IPS DF 19.7 (cell line): ENCODE measurements around the gene ASH1L.
"Not testable (repeated sequence)": the region's sequence is repeated elsewhere in the genome, so short reads cannot be mapped to it uniquely, and the experiment has no call there.

Experiments used
- DNase-seq: peaks from one replicate; pipeline ENCODE4 v3.0.0-alpha.2; 2013; ENCODE audit warnings: low read depth, low spot score

Gene ASH1L

DNA sequence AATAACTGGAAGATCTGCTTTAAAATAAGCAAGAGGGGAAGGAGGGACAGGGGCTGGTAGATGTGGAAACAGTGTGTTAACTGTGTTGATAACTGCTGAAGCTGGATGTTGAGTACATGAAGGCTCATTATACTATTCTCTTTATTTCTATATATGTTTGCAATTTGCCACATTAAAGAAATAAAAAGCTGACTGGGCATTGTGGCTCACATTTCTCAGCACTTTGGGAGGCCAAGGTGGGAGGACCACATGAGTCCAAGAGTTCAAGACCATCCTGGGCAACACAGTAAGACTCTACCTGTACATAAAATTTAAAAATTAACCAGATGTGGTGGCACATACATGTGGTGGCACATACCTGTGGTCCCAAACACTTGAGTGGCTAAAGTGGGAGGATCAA lies 6.7 kb downstream of the ASH1L start:
- DNase-seq, result no peak

DNA sequence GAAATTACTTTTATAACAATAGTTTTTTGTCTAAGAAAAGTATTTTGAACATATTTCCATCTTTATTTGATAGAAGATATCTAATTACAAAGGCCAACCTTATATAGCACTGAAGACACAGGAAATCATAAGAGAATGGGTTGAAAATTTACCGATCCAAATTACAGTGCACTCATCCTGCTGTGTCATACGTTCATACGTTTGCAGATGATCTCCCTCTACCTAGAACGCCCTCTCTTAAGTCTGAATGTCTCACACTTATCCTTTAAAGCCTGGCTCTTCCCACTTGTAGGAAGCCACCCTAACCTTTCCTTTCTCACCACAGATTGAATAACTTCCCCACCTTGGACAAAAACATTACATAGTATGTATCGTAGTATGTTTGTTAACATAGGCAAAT lies 9.3 kb downstream of the ASH1L start:
- no peak for DNase-seq

DNA sequence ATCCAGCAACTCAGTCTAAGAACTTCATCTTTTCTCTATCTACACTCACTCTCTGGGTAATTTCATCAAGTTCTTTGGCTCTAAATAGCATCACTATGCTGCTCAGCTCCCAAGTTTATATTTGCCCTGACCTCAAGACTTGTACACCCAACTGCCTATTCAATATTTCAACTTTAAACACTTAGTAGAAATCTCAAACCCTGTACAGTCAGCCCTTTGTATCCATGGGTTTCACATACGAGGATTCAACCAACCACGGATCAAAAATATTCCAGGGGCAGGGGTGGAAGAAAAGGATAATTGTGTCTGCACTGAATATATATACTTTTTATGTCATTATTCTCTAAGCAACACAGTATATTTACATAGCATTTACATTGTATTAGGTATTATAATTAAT lies 13.9 kb downstream of the ASH1L start:
- no peak for DNase-seq

DNA sequence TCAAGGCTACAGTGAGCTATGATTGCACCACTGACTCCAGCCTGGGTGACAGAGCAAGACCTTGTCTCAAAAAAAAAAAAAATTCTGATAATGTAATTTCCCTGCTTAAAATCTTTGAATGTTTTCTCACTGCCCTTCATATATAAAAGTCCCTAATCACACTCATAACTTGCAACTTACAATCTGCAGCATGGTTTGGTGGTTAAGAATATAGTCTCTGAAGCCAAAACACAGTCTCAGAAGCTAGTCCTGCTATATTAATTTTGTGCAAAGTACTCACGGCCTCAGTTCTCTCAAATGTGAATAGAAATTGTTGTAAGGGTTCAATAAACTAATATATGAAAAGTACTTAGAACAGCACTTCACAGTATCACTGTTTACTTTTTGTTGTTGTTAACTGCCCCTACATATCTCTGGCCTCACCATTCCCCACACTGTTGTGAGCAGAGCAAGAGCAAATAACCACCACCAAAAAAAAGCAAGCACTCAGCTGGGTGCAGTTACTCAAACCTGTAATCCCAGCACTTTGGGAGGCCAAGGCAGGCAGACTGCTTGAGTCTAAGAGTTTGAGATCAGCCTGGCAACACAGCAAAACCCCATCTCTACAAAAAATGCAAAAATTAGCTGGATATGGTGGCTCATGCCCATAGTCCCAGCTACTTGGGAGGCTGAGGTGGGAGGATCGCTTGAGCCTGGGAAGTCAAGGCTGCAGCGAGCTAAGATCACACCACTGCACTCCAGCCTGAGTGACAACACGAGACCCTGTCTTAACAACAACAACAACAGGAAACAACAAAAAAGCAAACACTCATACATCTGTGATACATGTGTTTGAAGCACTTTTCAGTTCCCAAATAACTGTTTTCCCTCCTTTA lies 22.4 kb downstream of the ASH1L start:
- no peak for DNase-seq

DNA sequence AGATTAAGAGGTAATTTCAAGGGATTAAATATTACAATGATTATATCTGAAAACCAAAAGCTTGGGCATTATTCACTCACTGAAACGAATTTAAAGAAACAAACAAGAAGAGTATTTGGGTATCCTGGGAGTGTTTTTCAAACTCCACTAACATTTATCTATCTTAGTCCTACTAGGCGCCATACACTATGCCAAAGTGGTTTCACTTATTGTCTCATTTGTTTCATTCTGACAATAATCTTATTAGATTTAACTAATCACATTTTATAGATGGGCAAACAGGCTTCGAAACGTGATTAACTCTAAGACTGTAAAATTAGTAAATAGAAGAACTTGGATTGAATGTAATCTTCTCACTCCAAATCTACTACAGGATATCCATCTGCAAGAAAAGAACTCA lies 25.4 kb downstream of the ASH1L start:
- DNase-seq, result no peak

DNA sequence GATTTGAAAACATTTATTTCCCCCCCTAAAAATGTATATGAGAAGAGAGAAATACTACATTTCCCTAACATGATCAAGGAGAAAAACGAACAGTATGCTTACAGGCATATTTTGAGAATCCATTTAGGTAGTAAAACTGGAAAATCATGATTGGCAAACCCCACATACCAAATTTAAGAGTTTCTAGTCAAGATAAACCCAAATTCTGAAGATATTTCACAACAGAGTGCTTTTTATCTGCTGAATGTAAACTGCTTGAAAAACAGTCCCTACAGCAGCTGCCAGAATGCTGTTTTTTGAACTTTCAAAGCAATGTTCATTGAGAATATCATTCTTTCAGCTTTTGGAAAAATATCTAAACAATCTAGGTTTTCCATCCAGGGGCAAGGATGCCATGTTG lies 31.0 kb downstream of the ASH1L start:
- DNase-seq, result no peak

DNA sequence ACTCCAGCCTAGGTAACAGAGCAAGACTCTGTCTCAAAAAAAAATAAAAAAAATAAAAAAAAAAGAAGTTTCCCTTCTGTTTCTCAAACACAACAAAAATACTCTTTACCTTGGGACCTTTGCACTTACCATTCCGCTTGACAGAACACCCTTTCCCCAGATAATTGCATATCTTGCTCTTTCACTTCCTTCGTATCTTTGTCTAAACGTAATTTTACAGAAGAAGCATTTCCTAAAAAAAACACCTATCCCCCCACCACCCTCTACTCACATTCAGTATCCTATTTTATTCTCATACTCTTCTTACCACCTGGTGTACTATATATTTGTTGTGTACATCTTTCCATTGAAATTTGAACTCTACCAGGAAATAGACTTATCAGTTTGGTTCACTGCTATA lies 32.7 kb downstream of the ASH1L start:
- no peak for DNase-seq

DNA sequence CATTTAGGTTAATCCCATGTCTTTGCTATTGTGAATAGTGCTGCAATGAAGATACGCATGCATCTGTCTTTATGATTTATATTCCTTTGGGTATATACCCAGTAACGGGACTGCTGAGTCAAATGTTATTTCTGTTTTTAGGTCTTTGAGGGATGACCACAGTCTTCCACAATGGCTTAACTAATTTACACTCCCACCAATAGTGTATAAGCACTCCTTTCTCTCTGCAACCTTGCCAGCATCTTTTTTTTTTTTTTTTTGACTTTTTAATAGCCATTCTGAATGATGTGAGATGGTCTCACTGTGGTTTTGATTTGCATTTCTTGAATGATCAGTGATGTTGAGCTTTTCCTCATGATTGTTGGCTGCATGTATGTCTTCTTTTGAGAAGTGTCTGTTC lies 33.5 kb downstream of the ASH1L start:
- DNase-seq, result no peak

DNA sequence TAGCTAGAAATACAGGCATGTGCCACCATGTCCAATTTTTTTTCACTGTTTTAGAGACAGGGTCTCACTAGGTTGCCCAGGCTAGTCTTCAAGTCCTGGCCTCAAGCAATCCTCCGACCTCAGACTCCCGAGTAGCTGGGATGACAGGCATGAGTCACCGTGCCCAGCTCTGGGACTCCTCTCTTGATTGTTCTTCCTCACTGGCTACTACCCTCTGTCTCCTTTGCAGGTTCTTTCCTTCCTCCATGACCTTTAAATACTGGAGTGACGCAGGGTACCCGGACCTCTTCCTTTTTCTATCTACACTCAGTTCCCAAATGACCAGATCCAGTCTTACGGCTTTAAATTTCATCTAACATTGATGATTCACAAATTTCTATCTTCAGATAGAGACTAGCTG lies 34.9 kb downstream of the ASH1L start:
- DNase-seq, result no peak

DNA sequence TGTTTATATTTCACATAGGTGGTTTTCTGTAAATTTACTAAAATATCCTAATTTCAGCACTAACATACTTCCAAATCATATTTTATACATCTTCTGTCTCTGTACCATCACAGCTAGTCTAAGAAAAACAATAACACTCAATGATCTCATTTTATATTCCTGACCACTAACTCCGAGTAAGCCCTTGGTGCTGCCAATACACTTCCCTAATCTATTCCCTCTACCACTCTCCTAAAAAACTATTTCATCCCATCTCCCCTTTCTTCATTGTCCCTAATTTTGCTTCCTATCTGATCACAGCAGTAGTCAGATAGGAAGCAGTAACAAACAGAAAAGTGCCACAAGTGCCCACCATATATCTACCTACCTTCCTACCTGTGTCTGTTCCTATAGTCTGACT lies 36.2 kb downstream of the ASH1L start:
- DNase-seq, result no peak

DNA sequence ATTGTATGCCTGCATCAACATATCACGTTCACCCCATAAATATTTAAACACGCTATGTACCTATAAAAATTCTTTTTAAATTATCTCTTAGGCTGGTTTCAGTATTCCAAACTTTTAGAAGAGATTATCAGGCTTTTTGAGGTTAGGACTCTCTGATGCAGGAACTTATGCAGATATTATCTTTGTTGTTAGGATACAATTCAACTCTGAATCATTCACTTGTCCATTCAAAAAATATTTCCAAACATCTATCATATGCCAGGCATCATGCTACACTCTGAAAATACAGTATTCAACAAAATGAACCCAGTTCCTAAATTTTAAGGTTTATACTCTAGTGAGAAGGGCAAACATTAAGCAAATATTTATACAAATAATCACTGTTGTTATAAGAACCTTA lies 40.5 kb downstream of the ASH1L start:
- no peak for DNase-seq

DNA sequence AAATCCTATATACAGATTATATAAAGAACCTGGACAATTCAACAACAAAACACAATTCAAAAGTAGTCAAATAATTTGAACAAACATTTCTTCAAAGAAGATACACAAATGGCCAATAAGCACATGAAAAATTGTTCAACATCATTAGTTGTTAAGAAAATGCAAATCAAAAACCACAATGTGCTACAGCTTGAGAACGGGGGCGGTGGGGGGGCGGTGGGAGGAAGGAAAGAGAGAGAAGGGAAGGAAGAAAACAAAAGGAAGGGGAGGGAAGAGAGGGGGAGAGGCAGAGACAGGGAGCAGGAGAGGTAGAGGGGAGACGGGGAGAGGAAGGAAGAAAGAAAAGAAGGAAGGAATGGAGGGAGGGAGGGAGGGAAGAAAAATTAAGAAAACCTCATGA lies 44.1 kb downstream of the ASH1L start:
- DNase-seq, result no peak

DNA sequence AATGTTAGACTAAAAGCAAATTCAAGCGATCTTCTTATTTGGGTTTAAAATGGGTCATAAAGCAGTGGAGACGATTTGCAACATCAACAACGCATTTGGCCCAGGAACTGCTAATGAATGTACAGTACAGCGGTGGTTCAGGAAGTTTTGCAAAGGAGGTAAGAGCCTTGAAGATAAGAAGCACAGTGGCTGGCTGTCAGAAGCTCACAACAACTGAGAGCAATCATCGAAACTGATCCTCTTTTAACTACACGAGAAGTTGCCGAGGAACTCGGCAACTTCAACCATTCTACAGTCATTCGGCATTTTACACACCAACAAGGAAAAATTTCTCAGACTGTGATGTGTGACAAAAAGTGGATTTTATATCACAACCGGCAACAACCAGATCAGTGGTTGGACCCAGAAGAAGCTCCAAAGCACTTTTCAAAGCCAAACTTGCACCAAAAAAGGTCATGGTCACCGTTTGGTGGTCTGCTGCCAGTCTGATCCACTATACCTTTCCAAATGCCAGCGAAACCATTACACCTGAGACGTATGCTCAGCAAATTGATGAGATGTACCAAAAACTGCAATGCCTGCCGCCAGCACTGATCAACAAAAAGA lies 47.9 kb downstream of the ASH1L start:
- DNase-seq, result no peak

DNA sequence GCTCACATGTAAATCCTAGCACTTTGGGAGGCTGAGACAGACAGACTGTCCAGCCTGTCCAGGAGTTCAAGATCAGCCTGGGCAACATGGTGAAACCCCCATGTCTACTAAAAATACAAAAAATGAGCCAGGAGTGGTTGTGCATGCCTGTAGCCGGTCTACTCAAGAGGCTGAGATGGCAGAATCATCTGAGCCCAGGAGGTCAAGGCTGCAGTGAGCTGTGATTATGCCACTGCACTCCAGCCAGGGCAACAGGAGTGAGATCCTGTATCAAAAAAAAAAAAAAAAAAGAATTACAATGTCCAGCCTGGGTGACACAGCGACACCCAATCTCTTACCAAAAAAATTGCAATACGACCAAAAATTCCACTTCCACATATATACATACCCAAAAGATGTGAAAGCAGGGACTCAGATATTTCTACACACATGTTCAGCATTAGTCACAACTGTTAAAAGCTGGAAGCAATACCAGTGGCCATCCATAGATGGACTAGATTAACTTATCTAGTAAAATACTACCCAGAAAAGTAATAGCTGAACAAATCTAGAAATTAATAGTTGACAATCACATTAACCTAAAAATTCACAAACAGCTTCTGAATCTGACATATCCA lies 49.2 kb downstream of the ASH1L start:
- DNase-seq, result no peak

DNA sequence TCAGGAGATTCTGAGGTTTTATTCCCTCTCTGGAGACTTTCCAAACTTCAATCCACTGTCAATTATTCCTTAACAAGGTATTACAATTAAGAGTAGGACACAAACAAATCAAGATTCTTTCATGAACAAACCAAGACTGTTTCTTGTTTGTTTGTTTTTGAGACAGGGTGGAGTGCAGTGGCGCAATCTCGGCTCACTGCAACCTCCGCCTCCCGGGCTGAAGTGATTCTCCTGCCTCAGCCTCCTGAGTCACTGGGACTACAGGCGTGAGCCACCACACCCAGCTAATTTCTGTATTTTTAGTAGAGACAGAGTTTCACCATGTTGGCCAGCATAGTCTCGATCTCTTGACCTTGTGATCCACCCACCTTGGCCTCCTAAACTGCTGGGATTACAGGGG lies 51.2 kb downstream of the ASH1L start:
- not testable (repeated sequence) for DNase-seq

DNA sequence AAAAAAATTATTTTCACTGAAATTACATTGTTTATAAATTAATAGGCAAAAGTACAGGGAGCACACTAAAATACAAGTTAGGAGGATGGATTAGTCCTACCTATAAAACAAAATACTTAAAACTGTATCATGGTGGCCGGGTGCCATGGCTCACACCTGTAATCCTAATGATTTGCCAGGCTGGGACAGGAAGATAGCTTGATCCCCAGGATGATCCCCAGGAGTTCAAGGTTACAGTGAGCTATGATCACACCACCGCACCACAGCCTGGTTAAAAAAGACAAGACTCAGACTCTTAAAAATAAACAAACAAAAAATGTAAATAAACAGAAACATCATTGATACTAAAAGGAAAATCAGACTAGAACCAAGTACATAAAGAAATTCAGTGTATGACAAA lies 53.5 kb downstream of the ASH1L start:
- no peak for DNase-seq

DNA sequence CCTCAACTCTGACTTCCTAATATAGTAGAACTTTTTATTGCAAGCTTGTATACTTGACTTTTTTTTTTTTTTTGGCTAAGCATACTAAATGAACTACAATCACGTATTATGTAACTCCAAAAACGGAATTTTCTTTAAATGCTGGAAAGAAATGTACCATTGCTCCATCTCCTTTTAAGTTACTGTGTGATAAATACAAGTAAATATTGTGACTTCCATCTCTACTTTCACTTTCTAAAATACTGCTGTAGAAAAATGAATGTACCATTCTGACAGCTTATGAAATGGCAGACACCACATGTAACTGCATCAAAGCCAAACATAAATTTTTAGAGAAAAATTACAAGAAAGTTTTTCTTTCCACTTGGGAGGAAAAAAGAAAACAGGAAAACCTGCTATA lies 54.7 kb downstream of the ASH1L start:
- DNase-seq, result no peak

DNA sequence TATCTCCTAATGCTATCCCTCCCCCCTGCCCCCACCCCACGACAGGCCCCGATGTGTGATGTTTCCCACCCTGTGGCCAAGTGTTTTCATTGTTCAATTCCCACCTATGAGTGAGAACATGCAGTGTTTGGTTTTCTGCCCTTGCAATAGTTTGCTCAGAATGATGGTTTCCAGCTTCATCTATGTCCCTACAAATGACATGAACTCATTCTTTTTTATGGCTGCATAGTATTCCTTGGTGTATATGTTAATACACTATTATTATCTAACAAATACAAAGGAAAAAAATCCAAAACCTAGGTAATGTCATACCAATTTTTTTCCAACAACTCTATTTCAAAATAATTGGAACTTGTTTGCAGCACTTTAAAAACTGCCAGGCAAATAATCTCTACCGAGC lies 56.6 kb downstream of the ASH1L start:
- DNase-seq, result not testable (repeated sequence)

DNA sequence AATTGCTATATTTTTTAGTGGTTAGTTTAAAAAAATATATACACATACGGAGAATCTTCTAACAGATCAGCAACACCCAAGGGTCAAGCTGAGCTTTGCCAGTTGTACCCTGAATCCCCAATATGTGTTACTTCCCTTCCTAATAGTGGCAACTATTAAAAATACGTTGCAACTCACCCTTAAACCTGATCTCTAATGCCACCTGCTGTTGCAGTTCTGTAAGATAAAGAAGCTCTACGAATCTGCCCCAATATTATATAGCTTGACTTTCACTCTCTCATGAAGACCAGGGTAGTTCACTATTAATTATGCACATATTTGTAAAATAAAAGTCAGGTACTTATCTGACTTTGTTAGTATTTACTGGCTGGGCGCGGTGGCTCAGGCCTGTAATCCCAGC lies 58.4 kb downstream of the ASH1L start:
- no peak for DNase-seq

DNA sequence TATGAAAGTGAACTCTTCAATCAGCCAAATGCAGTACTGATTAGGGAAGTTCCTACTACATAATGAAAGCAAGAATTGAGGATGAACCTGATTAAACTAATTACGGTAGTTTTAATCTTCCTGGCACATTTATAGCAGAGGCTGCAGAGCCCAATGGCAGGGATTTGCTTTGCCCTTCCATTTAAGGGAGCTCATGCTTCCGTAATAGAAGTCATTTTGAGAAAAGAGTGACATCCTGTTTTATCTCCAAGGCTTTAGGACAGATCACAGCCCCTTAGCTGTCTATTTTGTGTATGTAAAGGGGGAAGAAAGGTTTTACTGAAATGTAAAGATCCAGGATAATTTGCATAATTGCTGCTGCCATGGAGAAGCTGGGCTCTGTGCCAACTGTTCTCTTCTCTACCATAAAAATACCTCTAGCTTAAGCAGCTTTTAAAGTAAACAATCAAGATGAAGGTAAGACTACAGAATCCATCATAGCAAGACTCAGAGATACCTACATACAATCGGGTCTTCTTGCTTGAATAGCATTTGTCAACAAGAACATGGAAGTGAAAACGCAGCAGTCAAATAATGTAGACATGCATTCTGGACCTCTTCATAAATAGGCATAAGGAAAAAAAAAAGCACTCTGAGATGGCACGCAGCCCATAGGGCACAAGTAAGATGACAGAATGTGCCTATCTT lies 62.5 kb downstream of the ASH1L start:
- no peak for DNase-seq

DNA sequence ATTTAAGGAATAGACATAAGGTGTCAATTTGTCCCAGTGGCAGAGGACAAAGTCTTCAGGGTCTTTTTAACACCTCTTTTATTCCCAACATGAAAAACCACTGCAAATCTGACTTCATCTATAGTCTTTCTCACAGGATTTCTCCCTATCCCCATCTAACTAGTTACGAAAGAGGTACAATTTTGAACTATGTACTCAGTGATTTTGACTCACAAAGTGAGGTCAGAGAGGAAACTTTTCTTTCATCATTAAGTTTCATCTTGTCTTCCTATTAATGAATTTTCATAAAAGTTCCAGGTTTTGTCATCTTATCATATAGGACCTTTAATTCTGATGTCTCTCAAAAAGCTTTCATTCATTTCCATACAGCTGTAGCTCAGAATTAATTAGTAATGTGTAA lies 63.3 kb downstream of the ASH1L start:
- no peak for DNase-seq

DNA sequence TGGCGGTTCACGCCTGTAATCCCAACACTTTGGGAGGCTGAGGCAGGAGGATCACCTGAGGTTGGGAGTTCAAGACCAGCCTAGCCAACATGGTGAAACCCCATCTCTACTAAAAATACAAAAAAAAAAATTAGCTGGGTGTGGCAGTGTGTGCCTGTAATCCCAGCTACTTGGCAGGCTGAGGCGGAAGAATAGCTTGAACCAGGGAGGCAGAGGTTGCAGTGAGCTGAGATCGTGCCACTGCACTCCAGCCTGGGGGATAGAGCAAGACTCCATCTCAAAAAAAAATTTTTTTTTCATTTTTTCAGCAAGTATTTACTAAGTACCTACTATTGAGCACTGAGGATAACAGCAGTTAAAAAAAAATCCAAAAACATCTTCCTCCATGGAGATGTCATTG lies 69.0 kb downstream of the ASH1L start:
- DNase-seq, result not testable (repeated sequence)
